H1 (cell line): ENCODE data around the gene VWA3B. TPM values are rescaled to one million over a fixed set of nuclear protein-coding genes. Genes with fewer than 3 reads are reported as not detected.

Experiments used
- CTCF ChIA-PET: fragments of 300-600 bp; sonication (Branson Sonifier 250); formaldehyde crosslinking; loops from one replicate; lab custom pipeline; 2021; ENCODE audit not compliant: partially characterized antibody; lab: Charles Lee
- POLR2A ChIA-PET: fragments of 300-600 bp; sonication (Branson Sonifier 250); formaldehyde crosslinking; loops from one replicate; lab custom pipeline; 2021; ENCODE audit warnings: inconsistent platforms; ENCODE audit not compliant: partially characterized antibody; lab: Charles Lee
- DNase-seq, 2 experiments: peaks; one replicate each; pipeline versions ENCODE4 v3.0.0 to v3.0.0-alpha.2; 2010 to 2022; ENCODE audit warnings: low spot score in 2 of 2, low read depth in 1 of 2, mixed read lengths in 1 of 2
- FAIRE-seq: peaks from 2 replicates; lab custom pipeline; 2011; peaks lifted over from hg19 to GRCh38; lab: Jason Lieb, UNC
- H2AFZ ChIP-seq: 2 replicates; pipeline ENCODE4 v1.8.1; 2012; ENCODE audit warnings: low read length, inconsistent platforms
- H2AK5ac ChIP-seq: 2 replicates; pipeline ENCODE4 v1.6.1; 2013; ENCODE audit warnings: low read depth, low read length
- H2BK120ac ChIP-seq: replicated peaks from 2 replicates; pipeline ENCODE3; 2013; ENCODE audit warnings: low read depth, low read length, inconsistent platforms
- H2BK12ac ChIP-seq: 2 replicates; pipeline ENCODE4 v1.6.1; 2013; ENCODE audit warnings: low read depth, low read length
- H2BK15ac ChIP-seq: 2 replicates; pipeline ENCODE4 v1.6.1; 2013; ENCODE audit warnings: low read length
- H2BK20ac ChIP-seq: 2 replicates; pipeline ENCODE4 v1.6.1; 2013; ENCODE audit warnings: low read length
- H2BK5ac ChIP-seq: 2 replicates; pipeline ENCODE4 v1.6.1; 2013; ENCODE audit warnings: low read depth, low read length
- H3K14ac ChIP-seq: 2 replicates; pipeline ENCODE4 v1.6.1; 2013; ENCODE audit warnings: inconsistent platforms; ENCODE audit not compliant: insufficient read length
- H3K18ac ChIP-seq: 2 replicates; pipeline ENCODE4 v1.6.1; 2013; ENCODE audit warnings: low read length; ENCODE audit errors: extremely low read depth
- H3K23ac ChIP-seq: 2 replicates; pipeline ENCODE4 v1.6.1; 2013; ENCODE audit warnings: inconsistent platforms; ENCODE audit not compliant: insufficient read length
- H3K23me2 ChIP-seq: 2 replicates; pipeline ENCODE4 v1.6.1; 2013; ENCODE audit warnings: low read depth, low read length
- H3K27ac ChIP-seq: 2 replicates; pipeline ENCODE4 v1.6.1; 2011; ENCODE audit warnings: low read depth, low read length, inconsistent platforms
- H3K27me3 ChIP-seq, 4 experiments: replicated peaks in 1 of 4; 1 replicate in 1 of 4; 2 replicates in 3 of 4; pipeline versions ENCODE4 v1.6.1 to v1.8.1; 2011 to 2013; ENCODE audit warnings: low read length in 3 of 4, mild to moderate bottlenecking in 3 of 4, inconsistent platforms in 2 of 4, mixed read lengths in 2 of 4, moderate library complexity in 1 of 4; ENCODE audit not compliant: control insufficient read depth in 3 of 4, insufficient read depth in 3 of 4; ENCODE audit errors: extremely low read depth in 1 of 4
- H3K36me3 ChIP-seq, 4 experiments: 2 replicates each; pipeline versions ENCODE4 v1.6.1 to v1.8.1; 2011 to 2013; ENCODE audit warnings: mild to moderate bottlenecking in 4 of 4, low read length in 3 of 4, moderate library complexity in 2 of 4, control low read depth in 1 of 4, inconsistent platforms in 1 of 4; ENCODE audit not compliant: insufficient read depth in 4 of 4, control insufficient read depth in 2 of 4
- H3K4ac ChIP-seq: replicated peaks from 2 replicates; pipeline ENCODE3; 2013; ENCODE audit warnings: low read length, low read depth, mixed read lengths, inconsistent platforms; ENCODE audit not compliant: insufficient read length
- H3K4me1 ChIP-seq, 4 experiments: replicated peaks in 1 of 4; 1 replicate in 1 of 4; 2 replicates in 3 of 4; pipeline versions ENCODE4 v1.6.1 to v1.8.1; 2011 to 2013; ENCODE audit warnings: low read length in 3 of 4, inconsistent platforms in 2 of 4, mixed read lengths in 1 of 4; ENCODE audit not compliant: insufficient read depth in 4 of 4, control insufficient read depth in 3 of 4
- H3K4me2 ChIP-seq, 2 experiments: 2 replicates each; pipeline versions ENCODE4 v1.6.1 to v1.8.1; 2011 to 2013; ENCODE audit warnings: low read depth in 2 of 2, low read length in 2 of 2, control low read depth in 1 of 2, inconsistent platforms in 1 of 2, mild to moderate bottlenecking in 1 of 2; ENCODE audit not compliant: insufficient read depth in 1 of 2
- H3K4me3 ChIP-seq, 4 experiments: fragments of 200-600, 300-600 bp in 1 of 4; sonication (generic), shearing (Covaris generic), sonication (Bioruptor Twin) in 1 of 4; 2 replicates each; pipeline versions ENCODE4 v1.5.1 to v1.8.1; 2011 to 2016; ENCODE audit warnings: low read length in 4 of 4, low read depth in 3 of 4, control low read depth in 2 of 4, inconsistent platforms in 2 of 4, mild to moderate bottlenecking in 2 of 4, mixed read lengths in 1 of 4, moderate library complexity in 1 of 4; ENCODE audit not compliant: insufficient read depth in 2 of 4; ENCODE audit errors: extremely low read depth in 1 of 4
- H3K56ac ChIP-seq: replicated peaks from 2 replicates; pipeline ENCODE3; 2013; ENCODE audit warnings: low read depth, mild to moderate bottlenecking, mixed read lengths, low read length, inconsistent platforms; ENCODE audit not compliant: insufficient read length
- H3K79me1 ChIP-seq: 2 replicates; pipeline ENCODE4 v1.6.1; 2013; ENCODE audit warnings: low read depth, low read length, control low read depth
- H3K79me2 ChIP-seq, 2 experiments: 2 replicates each; pipeline versions ENCODE4 v1.6.1 to v1.8.1; 2012 to 2013; ENCODE audit warnings: low read length in 2 of 2, mild to moderate bottlenecking in 2 of 2, inconsistent platforms in 1 of 2; ENCODE audit not compliant: insufficient read depth in 2 of 2, control insufficient read depth in 1 of 2
- H3K9ac ChIP-seq, 4 experiments: replicated peaks in 1 of 4; 1 replicate in 1 of 4; 2 replicates in 3 of 4; pipeline versions ENCODE4 v1.6.1 to v1.8.1; 2011 to 2013; ENCODE audit warnings: low read depth in 3 of 4, low read length in 3 of 4, control low read depth in 2 of 4, mild to moderate bottlenecking in 2 of 4, moderate library complexity in 2 of 4, inconsistent platforms in 1 of 4; ENCODE audit errors: extremely low read depth in 1 of 4
- H3K9me3 ChIP-seq, 2 experiments: 2 replicates each; pipeline versions ENCODE4 v1.6.1 to v1.8.1; 2012 to 2013; ENCODE audit warnings: mild to moderate bottlenecking in 2 of 2, moderate library complexity in 2 of 2, control low read depth in 1 of 2, inconsistent platforms in 1 of 2, low read depth in 1 of 2, low read length in 1 of 2, mixed read lengths in 1 of 2; ENCODE audit not compliant: insufficient read depth in 2 of 2
- H4K20me1 ChIP-seq, 2 experiments: replicated peaks in 1 of 2; 2 replicates each; pipeline versions ENCODE3 to v1.8.1; 2011 to 2013; ENCODE audit warnings: inconsistent platforms in 2 of 2, low read length in 2 of 2, mild to moderate bottlenecking in 1 of 2; ENCODE audit not compliant: insufficient read depth in 2 of 2, control insufficient read depth in 1 of 2
- H4K5ac ChIP-seq: 2 replicates; pipeline ENCODE4 v1.6.1; 2013; ENCODE audit warnings: low read length, low read depth, mixed read lengths, inconsistent platforms; ENCODE audit not compliant: insufficient read length
- H4K8ac ChIP-seq: 2 replicates; pipeline ENCODE4 v1.8.0; 2013; ENCODE audit warnings: mild to moderate bottlenecking, moderate library complexity, low read length, inconsistent platforms; ENCODE audit not compliant: insufficient read depth; ENCODE audit errors: extremely low read depth
- H4K91ac ChIP-seq: replicated peaks from 2 replicates; pipeline ENCODE3; 2013; ENCODE audit warnings: low read length, mixed read lengths, inconsistent platforms; ENCODE audit not compliant: insufficient read length
- JUND ChIP-seq: IDR thresholded peaks from 2 replicates; pipeline ENCODE4 v1.6.1; 2011; ENCODE audit warnings: mild to moderate bottlenecking, improper control_type of control experiment, low read length
- WGBS, 2 experiments: shearing (Covaris generic) in 1 of 2; methylation state at CpG; one replicate each; pipeline versions ENCODE4 v1.1.6 to v1.1.7; 2013 to 2015; ENCODE audit warnings: low lambda C conversion rate in 2 of 2, mixed read lengths in 2 of 2, inconsistent platforms in 1 of 2, low coverage in 1 of 2, missing lambda C conversion rate in 1 of 2; ENCODE audit not compliant: insufficient replicate concordance in 2 of 2, insufficient coverage in 1 of 2, insufficient read length in 1 of 2; ENCODE audit errors: extremely low coverage in 1 of 2, missing lambda C conversion rate in 1 of 2; 5-methylcytosine and 5-hydroxymethylcytosine counted together
- polyA plus RNA-seq, 7 experiments: library from polyadenylated mRNA; depleted of rRNA in 3 of 7; stranded (reverse) in 5 of 7; unstranded in 2 of 7; fragments of >200 nt in 5 of 7; fragments of 200-250 nt in 2 of 7; gene quantifications; 1 replicate in 5 of 7; 2 replicates in 1 of 7; 4 replicates in 1 of 7; pipeline versions ENCODE4 v1.2.1 to v1.2.3, GENCODE V29; 2011 to 2013; ENCODE audit warnings: missing spikeins in 2 of 7, mixed read lengths in 2 of 7
- total RNA-seq: library from RNA; stranded (reverse); fragmentation: NEBNext Ultra II Directional; extraction: Animal tissue kit (Norgen Biotek cat#: 25700); gene quantifications from 2 replicates; pipeline ENCODE4 v1.2.1, GENCODE V29; 2021

VWA3B gene
- total and polyA plus RNA-seq, 2 of the 8 experiments (the other 6 are each of a cell fraction or from before 2014, with no cell fraction given) = not detected

DNA sequence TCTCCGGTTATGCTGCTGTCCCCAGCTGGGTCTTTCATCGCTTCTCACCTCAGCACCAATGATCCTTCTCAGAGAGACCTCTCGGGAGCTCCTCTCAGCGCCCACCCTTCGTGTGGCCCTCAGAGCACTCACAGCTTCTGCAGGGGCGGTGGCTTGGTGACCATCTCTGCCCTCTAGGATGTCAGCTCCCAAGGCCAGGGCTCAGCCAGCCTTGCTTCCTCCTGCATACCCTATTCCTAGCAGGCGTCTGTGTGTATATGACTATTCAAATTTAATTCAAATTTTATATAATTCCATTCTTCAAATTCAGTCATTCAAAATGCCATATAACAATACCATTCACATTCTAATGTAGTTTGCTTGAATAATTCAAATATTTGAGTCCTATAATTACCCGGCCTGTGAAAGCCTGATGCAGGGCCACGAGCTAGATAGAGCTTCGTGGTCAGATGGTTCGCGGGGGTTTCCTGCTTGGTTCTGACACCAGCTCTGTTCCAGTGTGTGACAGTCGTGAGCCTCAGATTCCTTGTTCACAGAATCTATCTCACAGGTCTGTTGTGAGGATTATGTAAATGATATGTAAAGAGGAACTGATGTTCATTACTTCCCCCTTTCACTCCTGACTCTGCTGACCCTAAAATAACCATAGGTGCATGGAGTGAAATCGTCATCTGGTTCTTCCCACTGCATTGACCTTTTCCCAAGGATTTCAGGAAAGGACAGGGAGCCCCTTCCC lies 165.2 kb downstream of the VWA3B start:
- H3K9me3 ChIP-seq = peaks cover 0 to 6% of the 10 kb centered on the region in 2 experiments; a peak in 1 of 4 replicates
- H3K79me2 ChIP-seq = no peaks in the 10 kb centered on the region
- TF ChIP-seq JUND = no peak

More for the DNA sequence above, 165.2 kb downstream of the VWA3B start:
- Histone ChIP-seq H4K91ac (no peak overlapping the region), H3K4me3 (no peak overlapping the region), H3K23me2 (no peaks in the 10 kb centered on the region), H3K18ac (no peak overlapping the region), H3K9ac (no peak overlapping the region), H3K4ac (no peak overlapping the region), H3K23ac (no peak overlapping the region), H3K79me1 (no peaks in the 10 kb centered on the region), H3K4me2 (no peak overlapping the region), H2AFZ (peak overlapping the region; percentile 53; the same call in 1 of the 2 replicates), H3K27ac (no peak overlapping the region), H2BK20ac (no peak overlapping the region), H2AK5ac (no peak overlapping the region), H4K20me1 (no peaks in the 10 kb centered on the region), H3K27me3 (no peaks in the 10 kb centered on the region), H3K36me3 (no peaks in the 10 kb centered on the region), H3K56ac (no peak overlapping the region), H2BK15ac (no peak overlapping the region), H3K4me1 (no peaks in the 10 kb centered on the region), H2BK120ac (no peak overlapping the region), H2BK5ac (no peak overlapping the region), H4K5ac (no peak overlapping the region), H4K8ac (no peak overlapping the region), H3K14ac (no peak overlapping the region), H2BK12ac (no peak overlapping the region)
- 96% methylated on average over 14 of the region's 14 CpGs; no CpG with 5 or more reads in 1 of the 2 experiments for WGBS, 2 experiments
- FAIRE-seq = no peak
- ChIA-PET POLR2A (no interaction called here), CTCF (interaction anchor here (0.7 to 1.0 kb wide), 2 partner anchors 17 to 75 kb away, joined by 3 to 5 read pairs; no protein-coding TSS in a partner anchor)
- DNase-seq = no peak
